T-helper 2 cell treated with Interferon-gamma antibody and Interleukin-4, amounts not matched to agents 5 μg/mL and 100 μg/mL, for 36 hours (primary cell): Measurements from ENCODE around the gene OOEP.
"Not testable (repeated sequence)": the region's sequence is repeated elsewhere in the genome, so short reads cannot be mapped to it uniquely, and the experiment has no call there.

Experiments
- DNase-seq: peaks from one replicate; pipeline ENCODE4 v3.0.0; 2021; ENCODE audit warnings: low spot score
- H3K27ac Mint-ChIP-seq: one replicate; pipeline ENCODE4 v1.8.0; 2021; ENCODE audit warnings: mild to moderate bottlenecking, mixed read lengths
- H3K27me3 Mint-ChIP-seq: one replicate; pipeline ENCODE4 v1.8.0; 2021; ENCODE audit warnings: low read depth, mixed read lengths
- H3K36me3 Mint-ChIP-seq: one replicate; pipeline ENCODE4 v1.8.0; 2021; ENCODE audit warnings: low read depth, mixed read lengths
- H3K4me1 Mint-ChIP-seq: one replicate; pipeline ENCODE4 v1.8.0; 2021; ENCODE audit warnings: low read depth, mixed read lengths
- H3K4me3 Mint-ChIP-seq: one replicate; pipeline ENCODE4 v1.8.0; 2022; ENCODE audit warnings: mild to moderate bottlenecking, moderate library complexity, mixed read lengths
- H3K9me3 Mint-ChIP-seq: one replicate; pipeline ENCODE4 v1.8.0; 2021; ENCODE audit warnings: mixed read lengths

The OOEP gene

GRCh38 chr6:73369563-73369962, at the start of gene OOEP:
OOEP (minus strand) TSS chr6:73369897; CDS start chr6:73369792, 105 bp downstream.
- Mint-ChIP-seq H3K9me3 (no peaks in the 10 kb centered on the region), H3K27ac (no peak within 1 kb of the TSS), H3K36me3 (no peaks in the 10 kb centered on the region), H3K27me3 (peaks cover 4% of the 10 kb centered on the region), H3K4me3 (no peak within 1 kb of the TSS), H3K4me1 (no peaks in the 10 kb centered on the region)
- no peak for DNase-seq

- H3K36me3 Mint-ChIP-seq: peaks cover 62% of the 10 kb centered on the region
- peak overlapping the region; percentile 42 for H3K27ac Mint-ChIP-seq
- no peak for DNase-seq
Measured at GRCh38 chr6:73418081-73418741, 48.5 kb upstream of the OOEP start.

GRCh38 chr6:73413102-73413501, 43.4 kb upstream of the OOEP start:
- Mint-ChIP-seq H3K9me3 (no peaks in the 10 kb centered on the region), H3K27ac (no peak overlapping the region), H3K4me1 (peaks cover under 1% of the 10 kb centered on the region), H3K4me3 (no peak overlapping the region), H3K27me3 (no peaks in the 10 kb centered on the region), H3K36me3 (peaks cover 36% of the 10 kb centered on the region)
- DNase-seq: no peak

More at GRCh38 chr6:73418081-73418741, 48.5 kb upstream of the OOEP start:
- Mint-ChIP-seq H3K27me3 (no peaks in the 10 kb centered on the region), H3K4me3 (no peak overlapping the region), H3K9me3 (no peaks in the 10 kb centered on the region), H3K4me1 (peaks cover 19% of the 10 kb centered on the region)

GRCh38 chr6:73409395-73409794, 39.7 kb upstream of the OOEP start:
- Mint-ChIP-seq H3K4me1 (no peaks in the 10 kb centered on the region), H3K27me3 (no peaks in the 10 kb centered on the region), H3K36me3 (peaks cover 18% of the 10 kb centered on the region), H3K27ac (no peak overlapping the region), H3K4me3 (no peak overlapping the region), H3K9me3 (no peaks in the 10 kb centered on the region)
- no peak for DNase-seq

GRCh38 chr6:73400656-73401055, 31.0 kb upstream of the OOEP start:
- peaks cover 2% of the 10 kb centered on the region for H3K4me1 Mint-ChIP-seq
- H3K4me3 Mint-ChIP-seq: no peak overlapping the region
- no peaks in the 10 kb centered on the region for H3K9me3 Mint-ChIP-seq
- no peak for DNase-seq
- H3K27ac Mint-ChIP-seq: no peak overlapping the region
- H3K27me3 Mint-ChIP-seq: no peaks in the 10 kb centered on the region
- peaks cover 5% of the 10 kb centered on the region for H3K36me3 Mint-ChIP-seq

GRCh38 chr6:73395875-73396274, 26.2 kb upstream of the OOEP start:
- no peak overlapping the region for H3K4me3 Mint-ChIP-seq
- DNase-seq: no peak
- peaks cover 4% of the 10 kb centered on the region for H3K36me3 Mint-ChIP-seq
- H3K9me3 Mint-ChIP-seq: no peaks in the 10 kb centered on the region
- H3K27ac Mint-ChIP-seq: no peak overlapping the region
- H3K4me1 Mint-ChIP-seq: peaks cover 14% of the 10 kb centered on the region
- no peaks in the 10 kb centered on the region for H3K27me3 Mint-ChIP-seq

GRCh38 chr6:73394577-73395354, 25.1 kb upstream of the OOEP start, which contains the start of gene DDX43:
DDX43 (plus strand) TSS chr6:73394828; CDS start chr6:73394906, 78 bp downstream.
- peak; percentile 33 for DNase-seq
- Mint-ChIP-seq H3K27me3 (no peaks in the 10 kb centered on the region), H3K27ac (peak within 1 kb of the TSS; percentile 94), H3K36me3 (peaks cover 4% of the 10 kb centered on the region), H3K4me1 (peaks cover 17% of the 10 kb centered on the region), H3K4me3 (peak within 1 kb of the TSS; percentile 81), H3K9me3 (no peaks in the 10 kb centered on the region)

- Mint-ChIP-seq H3K27ac (peak overlapping the region; percentile 28), H3K4me3 (no peak overlapping the region), H3K4me1 (peaks cover 24% of the 10 kb centered on the region), H3K36me3 (peaks cover 5% of the 10 kb centered on the region), H3K9me3 (no peaks in the 10 kb centered on the region), H3K27me3 (no peaks in the 10 kb centered on the region)
- no peak for DNase-seq
Measured at GRCh38 chr6:73393278-73393677, 23.6 kb upstream of the OOEP start.

GRCh38 chr6:73392188-73392587, 22.5 kb upstream of the OOEP start:
- H3K4me1 Mint-ChIP-seq: peaks cover 27% of the 10 kb centered on the region
- not testable (repeated sequence) for H3K27ac Mint-ChIP-seq, H3K36me3 Mint-ChIP-seq, DNase-seq, H3K4me3 Mint-ChIP-seq, H3K27me3 Mint-ChIP-seq, H3K9me3 Mint-ChIP-seq

- no peaks in the 10 kb centered on the region for H3K9me3 Mint-ChIP-seq
- H3K4me3 Mint-ChIP-seq: peak overlapping the region; percentile 23
- H3K27ac Mint-ChIP-seq: no peak overlapping the region
- H3K4me1 Mint-ChIP-seq: peaks cover 27% of the 10 kb centered on the region
- DNase-seq: no peak
- H3K27me3 Mint-ChIP-seq: no peaks in the 10 kb centered on the region
- H3K36me3 Mint-ChIP-seq: peaks cover 5% of the 10 kb centered on the region
Measured at GRCh38 chr6:73391675-73392074, 22.0 kb upstream of the OOEP start.

- DNase-seq: no peak
- Mint-ChIP-seq H3K9me3 (no peaks in the 10 kb centered on the region), H3K36me3 (peaks cover 5% of the 10 kb centered on the region), H3K4me3 (peak overlapping the region; percentile 9), H3K4me1 (peaks cover 28% of the 10 kb centered on the region), H3K27me3 (peaks cover 2% of the 10 kb centered on the region), H3K27ac (no peak overlapping the region)
Measured at GRCh38 chr6:73389854-73390253, 20.2 kb upstream of the OOEP start.

- H3K27ac Mint-ChIP-seq: peak overlapping the region; percentile 84
- peaks cover 28% of the 10 kb centered on the region for H3K4me1 Mint-ChIP-seq
- H3K27me3 Mint-ChIP-seq: peaks cover 2% of the 10 kb centered on the region
- no peaks in the 10 kb centered on the region for H3K9me3 Mint-ChIP-seq
- peak; percentile 69 for DNase-seq
- H3K36me3 Mint-ChIP-seq: peaks cover 6% of the 10 kb centered on the region
- peak overlapping the region; percentile 84 for H3K4me3 Mint-ChIP-seq
Measured at GRCh38 chr6:73388800-73389512, 19.3 kb upstream of the OOEP start.

GRCh38 chr6:73388433-73388799, 18.7 kb upstream of the OOEP start:
- Mint-ChIP-seq H3K9me3 (no peaks in the 10 kb centered on the region), H3K4me3 (peak overlapping the region; percentile 84), H3K4me1 (peaks cover 28% of the 10 kb centered on the region), H3K27ac (peak overlapping the region; percentile 84), H3K27me3 (peaks cover 2% of the 10 kb centered on the region), H3K36me3 (peaks cover 2% of the 10 kb centered on the region)
- DNase-seq: no peak
